Bronchial epithelial cell (primary cell): ENCODE results near the gene FBXO48. TPM values are rescaled to one million over a fixed set of nuclear protein-coding genes. Genes with fewer than 3 reads are reported as not detected.

Source experiments
- DNase-seq: peaks from one replicate; pipeline ENCODE4 v3.0.0-alpha.2; 2010; ENCODE audit warnings: low read depth
- FAIRE-seq: peaks from 2 replicates; lab custom pipeline; 2011; peaks lifted over from hg19 to GRCh38; lab: Jason Lieb, UNC
- H3K27me3 ChIP-seq: 2 replicates; pipeline ENCODE4 v1.5.1; 2011; ENCODE audit warnings: low read length; ENCODE audit not compliant: control insufficient read depth, insufficient read depth
- H3K36me3 ChIP-seq: 2 replicates; pipeline ENCODE4 v1.5.1; 2011; ENCODE audit warnings: low read length; ENCODE audit not compliant: control insufficient read depth, insufficient read depth
- H3K4me3 ChIP-seq: 2 replicates; pipeline ENCODE4 v1.5.1; 2011; ENCODE audit warnings: mild to moderate bottlenecking, low read depth, low read length, control low read depth
- CTCF ChIP-seq: IDR thresholded peaks from 2 replicates; pipeline ENCODE4 v1.5.1; 2011; ENCODE audit warnings: mild to moderate bottlenecking, moderate library complexity, low read length, control low read depth, inconsistent platforms; ENCODE audit not compliant: insufficient read depth, severe bottlenecking
- total RNA-seq: library from RNA; depleted of rRNA; stranded (reverse); fragments of >200 nt; gene quantifications from 2 replicates; pipeline ENCODE4 v1.2.1, GENCODE V29; 2014

FBXO48 gene
- total RNA-seq, 1 donor from 2014 or later = 0.26 TPM

- DNase-seq (no peak), FAIRE-seq (no peak)
- TF ChIP-seq CTCF = no peak
- peak overlapping the region; percentile 5 for H3K4me3 ChIP-seq
- H3K36me3 ChIP-seq = no peaks in the 10 kb centered on the region
- H3K27me3 ChIP-seq = no peaks in the 10 kb centered on the region
Observed at GRCh38 chr2:68468801-68469200, 1.7 kb upstream of the FBXO48 start.

GRCh38 chr2:68466778-68467076, 367 bp downstream of the FBXO48 start:
- Histone ChIP-seq H3K36me3 (no peaks in the 10 kb centered on the region), H3K4me3 (peak overlapping the region; percentile 85), H3K27me3 (no peaks in the 10 kb centered on the region)
- FAIRE-seq (no peak), DNase-seq (no peak)
- no peak for TF ChIP-seq CTCF

- DNase-seq (peak; percentile 88), FAIRE-seq (peak; percentile 36)
- TF ChIP-seq CTCF = no peak
- peak overlapping the region; percentile 85 for H3K4me3 ChIP-seq
- H3K27me3 ChIP-seq = no peaks in the 10 kb centered on the region
- H3K36me3 ChIP-seq = no peaks in the 10 kb centered on the region
Observed at GRCh38 chr2:68466361-68466777, 725 bp downstream of the FBXO48 start.

- H3K4me3 ChIP-seq = no peak overlapping the region
- no peaks in the 10 kb centered on the region for H3K36me3 ChIP-seq
- DNase-seq = peak; percentile 60
- no peak for FAIRE-seq
- TF ChIP-seq CTCF = no peak
- H3K27me3 ChIP-seq = no peaks in the 10 kb centered on the region
Observed at GRCh38 chr2:68465081-68465916, 1.8 kb downstream of the FBXO48 start.

- FAIRE-seq (no peak), DNase-seq (no peak)
- Histone ChIP-seq H3K36me3 (no peaks in the 10 kb centered on the region), H3K4me3 (no peak overlapping the region), H3K27me3 (no peaks in the 10 kb centered on the region)
- TF ChIP-seq CTCF = no peak
Observed at GRCh38 chr2:68464651-68465050, 2.4 kb downstream of the FBXO48 start.

- H3K27me3 ChIP-seq = no peaks in the 10 kb centered on the region
- no peaks in the 10 kb centered on the region for H3K36me3 ChIP-seq
- DNase-seq (peak; percentile 66), FAIRE-seq (no peak)
- no peak overlapping the region for H3K4me3 ChIP-seq
- TF ChIP-seq CTCF = peak; percentile 55
Observed at GRCh38 chr2:68463287-68463877, 3.7 kb downstream of the FBXO48 start.
